Measurements from ENCODE around the gene SECTM1.

SECTM1 gene

GRCh38 chr17:82334622-82335394 lies 1.2 kb upstream of the SECTM1 start:
- TF ChIP-seq, protein P1, sequence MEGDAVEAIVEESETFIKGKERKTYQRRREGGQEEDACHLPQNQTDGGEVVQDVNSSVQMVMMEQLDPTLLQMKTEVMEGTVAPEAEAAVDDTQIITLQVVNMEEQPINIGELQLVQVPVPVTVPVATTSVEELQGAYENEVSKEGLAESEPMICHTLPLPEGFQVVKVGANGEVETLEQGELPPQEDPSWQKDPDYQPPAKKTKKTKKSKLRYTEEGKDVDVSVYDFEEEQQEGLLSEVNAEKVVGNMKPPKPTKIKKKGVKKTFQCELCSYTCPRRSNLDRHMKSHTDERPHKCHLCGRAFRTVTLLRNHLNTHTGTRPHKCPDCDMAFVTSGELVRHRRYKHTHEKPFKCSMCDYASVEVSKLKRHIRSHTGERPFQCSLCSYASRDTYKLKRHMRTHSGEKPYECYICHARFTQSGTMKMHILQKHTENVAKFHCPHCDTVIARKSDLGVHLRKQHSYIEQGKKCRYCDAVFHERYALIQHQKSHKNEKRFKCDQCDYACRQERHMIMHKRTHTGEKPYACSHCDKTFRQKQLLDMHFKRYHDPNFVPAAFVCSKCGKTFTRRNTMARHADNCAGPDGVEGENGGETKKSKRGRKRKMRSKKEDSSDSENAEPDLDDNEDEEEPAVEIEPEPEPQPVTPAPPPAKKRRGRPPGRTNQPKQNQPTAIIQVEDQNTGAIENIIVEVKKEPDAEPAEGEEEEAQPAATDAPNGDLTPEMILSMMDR (IDR thresholded peaks at IDR 0.05; ENCODE audit: low read depth, low read length, missing control alignments): no peak
- no peak for DNase-seq (ENCODE audit: extremely low read depth, low read depth)
- peak overlapping the region; percentile 28 for H3K4me3 ChIP-seq (replicated peaks; ENCODE audit: low read depth, low read length)

- TF ChIP-seq, protein P1 (IDR thresholded peaks at IDR 0.05; ENCODE audit: low read depth, low read length, missing control alignments): no peak
- no peak overlapping the region for H3K4me3 ChIP-seq (replicated peaks; ENCODE audit: low read depth, low read length)
- DNase-seq (ENCODE audit: extremely low read depth, low read depth): no peak
Observed at GRCh38 chr17:82334204-82334621, 647 bp upstream of the SECTM1 start.

DNA sequence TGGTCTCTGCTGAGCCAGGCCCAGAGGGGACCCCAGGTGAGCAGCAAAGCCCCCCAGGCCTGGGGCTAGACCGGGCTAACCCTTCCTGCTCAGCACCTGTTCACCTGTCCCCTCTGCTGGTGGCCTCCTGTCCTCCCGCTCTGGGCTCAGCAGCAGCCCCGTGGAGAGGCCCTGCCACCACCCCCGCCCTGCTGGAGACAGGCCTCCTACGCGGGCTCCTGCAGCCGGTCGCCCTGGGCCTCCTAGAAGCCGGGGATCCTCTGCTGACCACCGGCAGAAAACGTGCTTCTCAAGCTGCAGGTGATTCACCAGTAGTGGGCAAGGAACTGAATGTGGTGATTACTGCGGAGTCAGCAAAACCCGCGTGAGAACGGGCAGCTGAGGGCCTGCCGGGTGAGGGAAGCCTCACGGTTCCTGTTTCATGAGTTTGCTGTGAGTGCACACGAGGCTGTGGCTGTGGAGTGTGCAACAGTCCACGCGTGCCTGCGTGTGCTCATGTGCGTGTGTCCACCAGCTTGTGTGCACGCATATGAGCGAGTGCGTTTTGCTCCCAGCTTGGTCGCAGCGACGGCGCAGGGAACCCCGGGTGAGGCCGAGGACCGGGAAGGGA lies 792 bp downstream of the SECTM1 start:
- peak overlapping the region; percentile 41 for H3K4me3 ChIP-seq (replicated peaks; ENCODE audit: low read depth, low read length)
- TF ChIP-seq, protein P1 (IDR thresholded peaks at IDR 0.05; ENCODE audit: low read depth, low read length, missing control alignments): no peak
- DNase-seq (ENCODE audit: extremely low read depth, low read depth): no peak

DNA sequence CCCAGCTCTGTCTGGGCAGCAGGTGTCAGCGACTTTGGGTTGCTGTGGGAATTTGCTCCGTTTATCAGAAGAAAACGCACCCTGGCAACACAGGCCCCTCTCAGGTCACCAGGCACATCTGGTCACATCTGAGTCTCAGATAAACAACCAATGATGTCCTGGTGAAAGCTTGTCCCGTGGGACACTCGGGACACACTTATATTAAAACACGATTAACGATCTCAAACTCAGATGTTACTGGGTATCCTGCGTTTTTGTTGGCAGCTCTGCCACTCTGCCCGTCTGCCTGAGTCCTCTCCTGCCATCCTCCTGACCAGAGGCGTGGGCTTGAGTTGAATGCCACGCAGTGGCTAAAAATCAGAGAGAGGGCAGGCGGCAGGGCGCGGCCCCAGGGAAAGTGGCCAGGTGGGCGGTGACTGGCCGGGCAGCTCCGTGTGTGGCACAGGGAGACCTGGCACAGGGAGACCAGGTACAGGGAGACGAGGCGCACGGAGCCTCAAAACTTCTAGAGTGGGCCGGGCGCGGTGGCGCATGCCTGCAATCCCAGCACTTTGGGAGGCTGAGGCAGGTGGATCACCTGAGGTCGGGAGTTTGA lies 2.1 kb downstream of the SECTM1 start:
- no peak for DNase-seq (ENCODE audit: extremely low read depth, low read depth)
- no peak overlapping the region for H3K4me3 ChIP-seq (replicated peaks; ENCODE audit: low read depth, low read length)
- TF ChIP-seq, protein P1 (IDR thresholded peaks at IDR 0.05; ENCODE audit: low read depth, low read length, missing control alignments): no peak

DNA sequence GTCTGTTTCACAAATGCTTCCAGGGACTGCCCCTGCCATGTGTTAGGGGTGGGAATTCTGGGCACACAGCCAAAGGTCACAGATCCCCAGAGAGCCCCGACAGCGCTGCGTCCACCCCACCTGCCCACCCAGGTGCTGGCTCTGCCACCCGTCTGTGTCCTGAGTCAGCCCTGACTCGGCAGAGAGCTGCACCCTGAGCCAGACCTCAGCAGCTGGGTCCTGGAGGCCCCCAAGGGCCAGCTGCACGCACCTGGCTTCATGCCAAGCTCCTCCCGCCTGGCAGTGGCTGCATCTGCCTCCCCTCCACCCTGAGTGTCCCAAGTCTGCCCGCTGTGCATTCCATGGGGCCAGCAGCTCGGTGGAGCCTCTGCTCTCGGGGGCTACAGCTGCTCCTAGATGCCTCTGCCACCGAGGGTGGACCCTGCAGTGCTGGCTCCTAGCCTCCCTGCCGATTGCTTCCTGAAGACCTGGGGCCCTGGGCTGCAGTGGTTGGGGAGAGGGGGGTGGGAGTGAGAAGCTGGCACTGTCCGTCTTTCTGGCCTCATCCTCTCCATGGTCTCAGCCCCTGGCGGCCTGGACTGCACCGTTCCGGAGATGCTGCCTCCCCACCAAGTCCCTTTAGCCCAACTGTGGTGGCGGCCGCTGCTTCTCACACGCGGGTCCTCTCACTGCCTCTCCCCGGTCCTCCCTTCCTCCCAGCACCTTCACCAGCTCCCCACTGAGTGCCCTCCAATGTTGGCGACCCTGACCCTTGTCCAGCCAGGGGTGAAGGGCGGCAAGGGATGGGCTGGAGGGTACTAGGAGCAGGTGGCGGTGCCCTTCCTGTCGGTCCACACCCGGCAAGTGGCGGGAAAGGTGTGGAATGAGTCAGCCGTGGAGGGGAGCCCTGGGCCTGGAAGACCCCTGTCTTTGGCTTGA lies 3.0 kb downstream of the SECTM1 start:
- TF ChIP-seq, protein P1 (IDR thresholded peaks at IDR 0.05; ENCODE audit: low read depth, low read length, missing control alignments): no peak
- DNase-seq (ENCODE audit: extremely low read depth, low read depth): peak; percentile 27
- H3K4me3 ChIP-seq (replicated peaks; ENCODE audit: low read depth, low read length): no peak overlapping the region

- no peak overlapping the region for H3K4me3 ChIP-seq (replicated peaks; ENCODE audit: low read depth, low read length)
- TF ChIP-seq, protein P1 (IDR thresholded peaks at IDR 0.05; ENCODE audit: low read depth, low read length, missing control alignments): no peak
- no peak for DNase-seq (ENCODE audit: extremely low read depth, low read depth)
Observed at GRCh38 chr17:82329683-82330321, 3.8 kb downstream of the SECTM1 start.

All from HFF-Myc (cell line).